WTC11 (cell line): Measurements from ENCODE around the gene NEXMIF. TPM values are rescaled to one million over a fixed set of nuclear protein-coding genes. Genes with fewer than 3 reads are reported as not detected.
A peak's percentile ranks its signal among the peaks of the same experiment; 100 is the strongest.
"Not testable (repeated sequence)": the region's sequence is repeated elsewhere in the genome, so short reads cannot be mapped to it uniquely, and the experiment has no call there.

ENCODE experiments used
- ATAC-seq: fragments of 200-7000 bp; cut with Tn5 transposase; 2 replicates; pipeline ENCODE4 v1.10.0; 2021; ENCODE audit warnings: mild to moderate bottlenecking, moderate library complexity
- Bru-seq: library from RNA; stranded (reverse); fragments of 400-500 nt; gene quantifications from one replicate; lab custom pipeline; 2021; lab: Mats Ljungman, UMichigan
- CTCF ChIA-PET: fragments of 300-600 bp; sonication (Branson Sonifier 250); formaldehyde crosslinking; loops from one replicate; lab custom pipeline; 2021; ENCODE audit warnings: antibody characterized with exemption; lab: Charles Lee
- POLR2A ChIA-PET: fragments of 350-600 bp; sonication (Branson Sonifier 250); formaldehyde crosslinking; loops from one replicate; lab custom pipeline; 2021; ENCODE audit warnings: antibody characterized with exemption; lab: Charles Lee
- DNase-seq: peaks from one replicate; pipeline ENCODE4 v3.0.0; 2021; ENCODE audit warnings: low spot score
- H3K27ac Mint-ChIP-seq: 2 replicates; pipeline ENCODE4 v1.8.0; 2021; ENCODE audit warnings: mixed read lengths
- H3K27me3 Mint-ChIP-seq: 2 replicates; pipeline ENCODE4 v1.8.0; 2021; ENCODE audit warnings: low read depth, mild to moderate bottlenecking, moderate library complexity, mixed read lengths
- H3K36me3 Mint-ChIP-seq: 2 replicates; pipeline ENCODE4 v1.8.0; 2021; ENCODE audit warnings: mixed read lengths
- H3K4me1 Mint-ChIP-seq: 2 replicates; pipeline ENCODE4 v1.8.0; 2022; ENCODE audit warnings: mixed read lengths
- H3K4me3 Mint-ChIP-seq: 2 replicates; pipeline ENCODE4 v1.8.0; 2021; ENCODE audit warnings: mild to moderate bottlenecking, moderate library complexity, mixed read lengths
- H3K9me3 Mint-ChIP-seq: 2 replicates; pipeline ENCODE4 v1.8.0; 2021; ENCODE audit warnings: mixed read lengths
- CREM ChIP-seq: sonication (generic); formaldehyde crosslinking; IDR thresholded peaks from 2 replicates; pipeline ENCODE4 v1.8.1; 2022; ENCODE audit warnings: mild to moderate bottlenecking, missing genetic modification reagents, moderate library complexity
- E2F5 ChIP-seq: sonication (generic); formaldehyde crosslinking; IDR thresholded peaks from 2 replicates; pipeline ENCODE4 v1.8.1; 2022; ENCODE audit warnings: mild to moderate bottlenecking, moderate library complexity, missing genetic modification reagents
- FOXJ3 ChIP-seq: sonication (generic); formaldehyde crosslinking; IDR thresholded peaks from 2 replicates; pipeline ENCODE4 v1.9.0; 2021; ENCODE audit warnings: missing genetic modification reagents, mild to moderate bottlenecking, borderline replicate concordance
- HMGA2 ChIP-seq: fragments of 250-450 bp; sonication (Bioruptor Pico); IDR thresholded peaks from 2 replicates; pipeline ENCODE4 v1.4.0; 2021; ENCODE audit warnings: mild to moderate bottlenecking, moderate library complexity
- PRRX2 ChIP-seq: fragments of 250-450 bp; sonication (Bioruptor Pico); IDR thresholded peaks from 2 replicates; pipeline ENCODE4 v1.8.0; 2021; ENCODE audit warnings: mild to moderate bottlenecking
- RELA ChIP-seq: sonication (generic); formaldehyde crosslinking; IDR thresholded peaks from 2 replicates; pipeline ENCODE4 v1.8.1; 2022; ENCODE audit warnings: missing genetic modification reagents, mild to moderate bottlenecking, borderline replicate concordance
- USF1 ChIP-seq: sonication (generic); formaldehyde crosslinking; IDR thresholded peaks from 2 replicates; pipeline ENCODE4 v1.8.0; 2022; ENCODE audit warnings: mild to moderate bottlenecking, missing genetic modification reagents
- USF2 ChIP-seq: sonication (generic); formaldehyde crosslinking; IDR thresholded peaks from 2 replicates; pipeline ENCODE4 v1.8.1; 2023; ENCODE audit warnings: mild to moderate bottlenecking, missing genetic modification reagents, moderate library complexity
- ZNF263 ChIP-seq: sonication (generic); formaldehyde crosslinking; IDR thresholded peaks from 2 replicates; pipeline ENCODE4 v1.8.1; 2022; ENCODE audit warnings: low read depth, mild to moderate bottlenecking, moderate library complexity, missing genetic modification reagents
- ZNF532 ChIP-seq: fragments of 250-450 bp; sonication (Bioruptor Pico); IDR thresholded peaks from 2 replicates; pipeline ENCODE4 v1.9.0; 2021; ENCODE audit warnings: mild to moderate bottlenecking, borderline replicate concordance
- long read RNA-seq, 3 experiments: library from RNA in 1 of 3; library from capped mRNA in 1 of 3; library from polyadenylated mRNA in 1 of 3; unstranded in 2 of 3; stranded (forward) in 1 of 3; transcript quantifications; one replicate each; pipeline ENCODE4 v2.0.0, GENCODE V29; 2021
- total RNA-seq: library from RNA; stranded (reverse); gene quantifications from 3 replicates; pipeline ENCODE4 v1.2.3, GENCODE V29; 2021

The NEXMIF gene
- total RNA-seq (0.57 to 0.94 TPM (median 0.66 TPM) in 3 replicates), Bru-seq, nascent RNA (percentile 32 among the genes with signal in this experiment)
- long read RNA-seq, experiment 1, partial matches to known transcripts = 0 of 1 reads
- long read RNA-seq, experiment 1, other reads (novel, unspliced or antisense) = 1 of 1 reads
- long read RNA-seq, experiment 2, partial matches to known transcripts = 0 of 1 reads
- long read RNA-seq, experiment 2, other reads (novel, unspliced or antisense) = 1 of 1 reads
- long read RNA-seq, experiment 3 = 0 reads

GRCh38 chrX:74925225-74926088 lies at the start of gene NEXMIF:
Gene NEXMIF (minus strand): TSS chrX:74925452.
- Mint-ChIP-seq H3K27ac (no peak within 1 kb of the TSS), H3K4me1 (0 out of 2 replicates have a peak, but pooled peaks cover 7% of the 10 kb centered on the region)
- DNase-seq (peak; percentile 8), ATAC-seq (peak; percentile 81)
- TF ChIP-seq E2F5 (CRISPR knock-in tag) = no peak
- TF ChIP-seq ZNF263 = peak; percentile 81
- TF ChIP-seq, all 79 proteins: peak for 1
- Mint-ChIP-seq H3K36me3 (no peaks in the 10 kb centered on the region), H3K27me3 (peaks cover 54% of the 10 kb centered on the region), H3K9me3 (no peaks in the 10 kb centered on the region), H3K4me3 (peak within 1 kb of the TSS; percentile 78)
- POLR2A ChIA-PET = no interaction called here
- CTCF ChIA-PET = interaction anchor here (0.6 to 1.7 kb wide), 2 partner anchors 17 to 440 kb away, joined by 3 to 5 read pairs; no protein-coding TSS in a partner anchor

- CTCF ChIA-PET, H3K9me3 Mint-ChIP-seq, H3K27ac Mint-ChIP-seq, POLR2A ChIA-PET, H3K4me3 Mint-ChIP-seq, DNase-seq, ATAC-seq, H3K36me3 Mint-ChIP-seq, H3K27me3 Mint-ChIP-seq, H3K4me1 Mint-ChIP-seq: not testable (repeated sequence)
Observed at GRCh38 chrX:74961962-74962361, 36.7 kb upstream of the NEXMIF start.

- H3K4me3 Mint-ChIP-seq = no peak overlapping the region
- H3K27ac Mint-ChIP-seq = no peak overlapping the region
- DNase-seq = no peak
- no peaks in the 10 kb centered on the region for H3K27me3 Mint-ChIP-seq
- no peaks in the 10 kb centered on the region for H3K4me1 Mint-ChIP-seq
- ATAC-seq = no peak
- no peak for TF ChIP-seq CREM (CRISPR knock-in tag)
- TF ChIP-seq PRRX2 = no peak
- TF ChIP-seq RELA (CRISPR knock-in tag) = no peak
- no peak for TF ChIP-seq USF1
- TF ChIP-seq USF2 (CRISPR knock-in tag) = no peak
- TF ChIP-seq FOXJ3 = no peak
- no peak for TF ChIP-seq HMGA2 (CRISPR knock-in tag)
- no peak for TF ChIP-seq ZNF532 (CRISPR knock-in tag)
- TF ChIP-seq, all 79 proteins: peak for 0
- H3K36me3 Mint-ChIP-seq = no peaks in the 10 kb centered on the region; the same call in 1 of the 2 replicates
- H3K9me3 Mint-ChIP-seq = peaks cover 10% of the 10 kb centered on the region
- POLR2A ChIA-PET = no interaction called here
- CTCF ChIA-PET = no interaction called here
Observed at GRCh38 chrX:74949717-74950116, 24.5 kb upstream of the NEXMIF start.
